Measurements from ENCODE around the gene TAF10. TPM values are rescaled to one million over a fixed set of nuclear protein-coding genes. Genes with fewer than 3 reads are reported as not detected.

Gene TAF10
- total RNA-seq, 4 donors from 2014 or later = 35.7 to 114 (median 53.8) TPM

DNA sequence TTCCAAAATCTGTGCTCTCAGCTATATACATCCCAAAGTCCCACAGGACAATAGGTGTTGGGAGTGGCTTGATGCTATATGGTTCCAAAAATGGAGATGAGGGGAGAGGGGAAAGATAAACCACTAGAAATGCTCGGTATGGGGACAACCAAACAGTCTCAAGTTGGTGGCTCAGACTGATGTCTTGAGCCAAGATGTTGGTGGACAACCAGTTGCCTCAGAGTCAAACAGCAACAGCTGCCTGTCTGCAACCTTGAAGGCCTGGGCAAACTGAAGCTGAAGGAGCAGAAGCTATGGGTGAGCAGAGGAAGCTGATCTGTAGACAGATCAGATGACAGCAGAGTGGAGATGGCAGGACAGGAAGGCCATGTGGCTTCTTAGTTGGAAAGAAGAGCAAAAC lies 12.6 kb downstream of the TAF10 start:
- intact Hi-C loops (cut with DNase I; ENCODE audit: low total_unique reads) = no loop called here
- peaks cover 0 to 26% (median 10%) of the 10 kb centered on the region in 4 donors for H3K36me3 ChIP-seq

DNA sequence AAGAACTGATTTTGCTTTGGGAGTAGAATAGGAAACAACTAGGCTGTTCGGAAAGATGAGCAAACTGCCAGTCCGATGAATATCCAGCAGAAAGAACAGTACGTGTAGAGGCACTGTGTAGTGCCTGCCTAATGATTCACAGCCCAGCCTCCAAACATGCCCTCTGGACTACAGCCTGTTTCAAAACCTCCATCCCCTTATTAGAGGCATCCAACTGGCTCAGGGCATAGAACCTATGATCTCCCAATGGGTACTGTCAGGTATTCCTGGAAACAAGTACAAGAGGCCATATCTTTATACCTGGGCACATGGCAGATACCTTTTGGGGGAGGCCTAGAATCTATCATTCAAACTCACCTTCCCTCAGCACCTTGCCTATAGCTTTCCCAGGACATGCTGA lies 13.5 kb downstream of the TAF10 start:
- no peak for DNase-seq
- Histone ChIP-seq H3K9me3 (no peaks in the 10 kb centered on the region), H3K4me1 (peaks cover 9 to 21% (median 16%) of the 10 kb centered on the region in 4 donors), H3K4me3 (no peak overlapping the region), H3K27ac (peak overlapping the region in 2 of 4 donors; percentile 69 to 77), H3K36me3 (peaks cover 0 to 26% (median 10%) of the 10 kb centered on the region in 4 donors), H3K27me3 (no peaks in the 10 kb centered on the region)
- intact Hi-C loops (cut with DNase I; ENCODE audit: low total_unique reads) (no loop called here), in situ Hi-C loops (cut with MboI; ENCODE audit: low pct_ligation_motif_present in 1 of 4, low pct_unique_long_range_greater_than_20kb in 1 of 4, low sequenced_read_pairs in 3 of 4) (no loop called here)
- no peak for TF ChIP-seq POLR2AphosphoS5 (IDR thresholded peaks at IDR 0.05)
- TF ChIP-seq EP300 (IDR thresholded peaks at IDR 0.05; ENCODE audit: low read depth) = no peak
- no peak for TF ChIP-seq POLR2A (IDR thresholded peaks at IDR 0.05)
- TF ChIP-seq, protein P1, sequence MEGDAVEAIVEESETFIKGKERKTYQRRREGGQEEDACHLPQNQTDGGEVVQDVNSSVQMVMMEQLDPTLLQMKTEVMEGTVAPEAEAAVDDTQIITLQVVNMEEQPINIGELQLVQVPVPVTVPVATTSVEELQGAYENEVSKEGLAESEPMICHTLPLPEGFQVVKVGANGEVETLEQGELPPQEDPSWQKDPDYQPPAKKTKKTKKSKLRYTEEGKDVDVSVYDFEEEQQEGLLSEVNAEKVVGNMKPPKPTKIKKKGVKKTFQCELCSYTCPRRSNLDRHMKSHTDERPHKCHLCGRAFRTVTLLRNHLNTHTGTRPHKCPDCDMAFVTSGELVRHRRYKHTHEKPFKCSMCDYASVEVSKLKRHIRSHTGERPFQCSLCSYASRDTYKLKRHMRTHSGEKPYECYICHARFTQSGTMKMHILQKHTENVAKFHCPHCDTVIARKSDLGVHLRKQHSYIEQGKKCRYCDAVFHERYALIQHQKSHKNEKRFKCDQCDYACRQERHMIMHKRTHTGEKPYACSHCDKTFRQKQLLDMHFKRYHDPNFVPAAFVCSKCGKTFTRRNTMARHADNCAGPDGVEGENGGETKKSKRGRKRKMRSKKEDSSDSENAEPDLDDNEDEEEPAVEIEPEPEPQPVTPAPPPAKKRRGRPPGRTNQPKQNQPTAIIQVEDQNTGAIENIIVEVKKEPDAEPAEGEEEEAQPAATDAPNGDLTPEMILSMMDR (IDR thresholded peaks at IDR 0.05) = no peak
- 90 to 92% methylated on average over 3 of the region's 3 CpGs for whole genome bisulfite sequencing, 2 donors (ENCODE audit: low coverage in 1 of 2)

More for the DNA sequence above, 12.6 kb downstream of the TAF10 start:
- in situ Hi-C loops (cut with MboI; ENCODE audit: low pct_ligation_motif_present in 1 of 4, low pct_unique_long_range_greater_than_20kb in 1 of 4, low sequenced_read_pairs in 3 of 4) = no loop called here
- H3K4me1 ChIP-seq = peaks cover 9 to 23% (median 17%) of the 10 kb centered on the region in 4 donors
- no peak for DNase-seq
- TF ChIP-seq EP300 (IDR thresholded peaks at IDR 0.05; ENCODE audit: low read depth) = no peak
- TF ChIP-seq POLR2A (IDR thresholded peaks at IDR 0.05) = no peak
- TF ChIP-seq, protein P1 (IDR thresholded peaks at IDR 0.05) = no peak
- TF ChIP-seq POLR2AphosphoS5 (IDR thresholded peaks at IDR 0.05) = no peak
- no peaks in the 10 kb centered on the region for H3K9me3 ChIP-seq
- no peaks in the 10 kb centered on the region for H3K27me3 ChIP-seq
- H3K4me3 ChIP-seq = no peak overlapping the region
- 67 to 74% methylated on average over 1 of the region's 1 CpG for WGBS, 2 donors (ENCODE audit: low coverage in 1 of 2)
- H3K27ac ChIP-seq = no peak overlapping the region

DNA sequence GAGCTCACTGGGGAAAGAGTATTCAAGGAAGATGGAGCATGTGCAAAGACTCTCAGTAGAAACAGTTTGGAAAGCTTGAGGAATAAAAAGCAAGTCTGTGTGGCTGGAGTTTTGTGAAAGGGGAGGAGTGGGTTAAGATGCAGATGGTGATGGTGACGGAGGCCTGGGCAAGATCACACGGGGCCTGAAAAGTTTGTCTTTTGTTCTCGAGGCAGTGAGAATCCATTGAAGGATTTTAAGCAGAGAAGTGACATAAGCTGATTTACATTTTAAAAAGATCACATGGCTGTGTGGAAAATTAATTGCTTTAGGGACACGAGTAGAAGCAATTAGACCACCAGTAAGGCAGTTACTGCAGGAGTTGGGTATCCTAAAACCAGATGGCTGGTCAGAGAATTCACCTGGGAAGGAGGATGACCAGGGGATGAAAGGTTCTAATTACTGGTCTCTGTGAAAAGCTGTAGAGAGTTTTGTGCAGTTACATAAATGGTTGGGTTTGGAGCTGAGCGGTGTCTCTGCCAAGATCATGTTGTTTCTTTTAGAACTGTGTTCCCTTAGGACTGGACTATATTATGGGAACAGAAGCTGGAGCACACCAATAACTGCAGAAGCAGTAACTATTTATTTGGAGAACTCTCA lies 15.7 kb downstream of the TAF10 start:
- peaks cover 0 to 7% (median 4%) of the 10 kb centered on the region in 4 donors for H3K4me1 ChIP-seq
- no peak overlapping the region for H3K4me3 ChIP-seq
- peaks cover 0 to 26% (median 10%) of the 10 kb centered on the region in 4 donors for H3K36me3 ChIP-seq
- DNase-seq = no peak
- H3K9me3 ChIP-seq = no peaks in the 10 kb centered on the region
- intact Hi-C loops (cut with DNase I; ENCODE audit: low total_unique reads) (no loop called here), in situ Hi-C loops (cut with MboI; ENCODE audit: low pct_ligation_motif_present in 1 of 4, low pct_unique_long_range_greater_than_20kb in 1 of 4, low sequenced_read_pairs in 3 of 4) (no loop called here)
- peak overlapping the region; percentile 21 to 77 (median 68) for H3K27ac ChIP-seq
- 45 to 59% methylated on average over 4 to 5 of the region's 5 CpGs for WGBS, 2 donors (ENCODE audit: low coverage in 1 of 2)
- no peaks in the 10 kb centered on the region for H3K27me3 ChIP-seq
- TF ChIP-seq POLR2A (IDR thresholded peaks at IDR 0.05) = no peak
- no peak for TF ChIP-seq EP300 (IDR thresholded peaks at IDR 0.05; ENCODE audit: low read depth)
- TF ChIP-seq POLR2AphosphoS5 (IDR thresholded peaks at IDR 0.05) = no peak
- TF ChIP-seq, protein P1 (IDR thresholded peaks at IDR 0.05) = no peak

DNA sequence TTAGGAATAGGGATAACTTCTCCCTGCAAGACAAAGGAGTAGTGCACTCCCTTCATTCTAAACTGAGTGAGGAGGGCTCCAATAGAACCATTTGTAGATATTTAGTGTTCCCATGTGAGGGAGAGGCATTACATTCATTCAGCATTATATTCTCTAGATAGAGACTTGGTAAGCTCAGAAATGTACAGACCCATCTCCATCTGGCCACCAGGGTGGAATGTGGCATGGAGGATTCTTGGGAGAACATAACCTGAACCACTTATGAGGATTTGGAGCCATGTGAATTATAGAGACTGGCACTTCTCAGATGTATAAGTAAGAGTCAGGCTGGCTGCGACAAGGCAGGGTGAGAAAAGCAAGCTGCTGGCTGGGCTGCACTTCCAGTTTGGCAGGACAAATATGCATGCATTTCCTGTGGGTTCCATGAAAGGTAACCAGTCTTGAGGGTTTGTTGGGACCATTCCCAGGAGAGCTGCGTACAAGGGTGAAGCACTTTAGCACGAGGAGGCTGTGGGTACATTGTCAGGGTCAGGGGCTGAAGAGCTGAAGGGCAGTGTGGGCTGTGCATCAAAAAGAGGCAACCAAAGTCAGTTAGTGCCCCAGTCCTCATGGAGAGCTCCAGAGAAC lies 17.8 kb downstream of the TAF10 start:
- Histone ChIP-seq H3K4me3 (no peak overlapping the region), H3K4me1 (peaks cover 0 to 7% (median 4%) of the 10 kb centered on the region in 4 donors), H3K27ac (peak overlapping the region in 2 of 4 donors; percentile 69 to 77), H3K9me3 (no peaks in the 10 kb centered on the region), H3K27me3 (no peaks in the 10 kb centered on the region), H3K36me3 (peaks cover 0 to 7% (median under 1%) of the 10 kb centered on the region in 4 donors)
- in situ Hi-C loops (cut with MboI; ENCODE audit: low pct_ligation_motif_present in 1 of 4, low pct_unique_long_range_greater_than_20kb in 1 of 4, low sequenced_read_pairs in 3 of 4) (no loop called here), intact Hi-C loops (cut with DNase I; ENCODE audit: low total_unique reads) (no loop called here)
- TF ChIP-seq POLR2A (IDR thresholded peaks at IDR 0.05) = no peak
- TF ChIP-seq, protein P1 (IDR thresholded peaks at IDR 0.05) = no peak
- TF ChIP-seq EP300 (IDR thresholded peaks at IDR 0.05; ENCODE audit: low read depth) = no peak
- TF ChIP-seq POLR2AphosphoS5 (IDR thresholded peaks at IDR 0.05) = no peak
- DNase-seq = no peak
- 82 to 100% methylated on average over 1 to 3 of the region's 3 CpGs for WGBS, 2 donors (ENCODE audit: low coverage in 1 of 2)

Data from transverse colon (tissue), 4 donors.